Effector memory CD8-positive, alpha-beta T cell (primary cell): ENCODE data around the gene ERC1.

ENCODE experiments used
- ATAC-seq: fragments of 150-1000 bp; cut with Tn5 transposase; replicated peaks from 2 replicates; pipeline ENCODE4 v1.10.0; 2021; ENCODE audit warnings: mild to moderate bottlenecking, moderate library complexity
- DNase-seq, 3 experiments: peaks; one replicate each; pipeline ENCODE4 v3.0.0; 2021
- H3K27ac Mint-ChIP-seq, 2 donors: one replicate each; pipeline ENCODE4 v1.8.0; 2022; ENCODE audit warnings: mild to moderate bottlenecking in 2 of 2, mixed read lengths in 2 of 2, moderate library complexity in 2 of 2
- H3K27me3 Mint-ChIP-seq, 2 donors: one replicate each; pipeline ENCODE4 v1.8.0; 2022; ENCODE audit warnings: mixed read lengths in 2 of 2
- H3K36me3 Mint-ChIP-seq: one replicate; pipeline ENCODE4 v1.8.0; 2022; ENCODE audit warnings: mild to moderate bottlenecking, moderate library complexity, mixed read lengths; ENCODE audit not compliant: insufficient read depth
- H3K4me1 Mint-ChIP-seq, 2 donors: one replicate each; pipeline ENCODE4 v1.8.0; 2022; ENCODE audit warnings: low read depth in 2 of 2, mixed read lengths in 2 of 2
- H3K4me3 Mint-ChIP-seq, 2 donors: one replicate each; pipeline ENCODE4 v1.8.0; 2022; ENCODE audit warnings: mild to moderate bottlenecking in 2 of 2, mixed read lengths in 2 of 2, moderate library complexity in 2 of 2
- H3K9me3 Mint-ChIP-seq, 2 donors: one replicate each; pipeline ENCODE4 v1.8.0; 2022; ENCODE audit warnings: mixed read lengths in 2 of 2

ERC1 gene

GRCh38 chr12:1422604-1423315 is 431.7 kb downstream of the ERC1 start:
- ATAC-seq (peak; percentile 69), DNase-seq (no peak)
- Mint-ChIP-seq H3K27ac (no peak overlapping the region), H3K4me3 (no peak overlapping the region), H3K36me3 (peaks cover 7% of the 10 kb centered on the region), H3K4me1 (peaks cover 9 to 11% of the 10 kb centered on the region in 2 donors), H3K27me3 (no peaks in the 10 kb centered on the region), H3K9me3 (peaks cover 0 to 4% of the 10 kb centered on the region in 2 donors)

- H3K27ac Mint-ChIP-seq, result peak overlapping the region in 1 of 2 donors; percentile 49
- peaks cover 0 to 4% of the 10 kb centered on the region in 2 donors for H3K9me3 Mint-ChIP-seq
- H3K27me3 Mint-ChIP-seq, result no peaks in the 10 kb centered on the region
- peaks cover 9 to 11% of the 10 kb centered on the region in 2 donors for H3K4me1 Mint-ChIP-seq
- no peak overlapping the region for H3K4me3 Mint-ChIP-seq
- peaks cover 7% of the 10 kb centered on the region for H3K36me3 Mint-ChIP-seq
- ATAC-seq (no peak), DNase-seq (no peak)
These were observed 433.8 kb downstream of the ERC1 start for GRCh38 chr12:1424674-1425395.

GRCh38 chr12:1425396-1425729 is 434.3 kb downstream of the ERC1 start:
- Mint-ChIP-seq H3K4me1 (peaks cover 9 to 11% of the 10 kb centered on the region in 2 donors), H3K27ac (no peak overlapping the region), H3K4me3 (no peak overlapping the region), H3K27me3 (no peaks in the 10 kb centered on the region), H3K9me3 (peaks cover 0 to 4% of the 10 kb centered on the region in 2 donors), H3K36me3 (peaks cover 7% of the 10 kb centered on the region)
- no peak for DNase-seq
- ATAC-seq, result no peak

GRCh38 chr12:1428671-1429070 is 437.6 kb downstream of the ERC1 start:
- Mint-ChIP-seq H3K4me1 (no peaks in the 10 kb centered on the region), H3K36me3 (peaks cover 4% of the 10 kb centered on the region), H3K4me3 (no peak overlapping the region), H3K27me3 (no peaks in the 10 kb centered on the region), H3K9me3 (no peaks in the 10 kb centered on the region), H3K27ac (no peak overlapping the region)
- ATAC-seq (no peak), DNase-seq (no peak)

GRCh38 chr12:1429980-1430379 is 439.0 kb downstream of the ERC1 start:
- H3K27me3 Mint-ChIP-seq, result no peaks in the 10 kb centered on the region
- peaks cover 4% of the 10 kb centered on the region for H3K36me3 Mint-ChIP-seq
- no peaks in the 10 kb centered on the region for H3K9me3 Mint-ChIP-seq
- DNase-seq (no peak), ATAC-seq (no peak)
- H3K27ac Mint-ChIP-seq, result no peak overlapping the region
- H3K4me3 Mint-ChIP-seq, result no peak overlapping the region
- H3K4me1 Mint-ChIP-seq, result no peaks in the 10 kb centered on the region

- H3K27ac Mint-ChIP-seq, result no peak overlapping the region
- H3K4me3 Mint-ChIP-seq, result no peak overlapping the region
- H3K36me3 Mint-ChIP-seq, result no peaks in the 10 kb centered on the region
- H3K9me3 Mint-ChIP-seq, result no peaks in the 10 kb centered on the region
- no peaks in the 10 kb centered on the region for H3K27me3 Mint-ChIP-seq
- H3K4me1 Mint-ChIP-seq, result no peaks in the 10 kb centered on the region
- ATAC-seq (no peak), DNase-seq (no peak)
These were observed 443.4 kb downstream of the ERC1 start for GRCh38 chr12:1434296-1434955.

GRCh38 chr12:1435044-1435443 is 444.0 kb downstream of the ERC1 start:
- H3K27me3 Mint-ChIP-seq, result no peaks in the 10 kb centered on the region
- DNase-seq, result no peak
- no peaks in the 10 kb centered on the region for H3K36me3 Mint-ChIP-seq
- H3K27ac Mint-ChIP-seq, result no peak overlapping the region
- H3K9me3 Mint-ChIP-seq, result no peaks in the 10 kb centered on the region
- no peak overlapping the region for H3K4me3 Mint-ChIP-seq
- ATAC-seq, result no peak
- no peaks in the 10 kb centered on the region for H3K4me1 Mint-ChIP-seq

GRCh38 chr12:1435456-1435855 is 444.4 kb downstream of the ERC1 start:
- no peak overlapping the region for H3K27ac Mint-ChIP-seq
- DNase-seq (no peak), ATAC-seq (no peak)
- H3K36me3 Mint-ChIP-seq, result no peaks in the 10 kb centered on the region
- no peaks in the 10 kb centered on the region for H3K9me3 Mint-ChIP-seq
- no peaks in the 10 kb centered on the region for H3K4me1 Mint-ChIP-seq
- no peaks in the 10 kb centered on the region for H3K27me3 Mint-ChIP-seq
- no peak overlapping the region for H3K4me3 Mint-ChIP-seq

GRCh38 chr12:1436015-1436414 is 445.0 kb downstream of the ERC1 start:
- H3K4me3 Mint-ChIP-seq, result no peak overlapping the region
- H3K4me1 Mint-ChIP-seq, result no peaks in the 10 kb centered on the region
- H3K27me3 Mint-ChIP-seq, result no peaks in the 10 kb centered on the region
- H3K27ac Mint-ChIP-seq, result no peak overlapping the region
- H3K9me3 Mint-ChIP-seq, result no peaks in the 10 kb centered on the region
- no peaks in the 10 kb centered on the region for H3K36me3 Mint-ChIP-seq
- ATAC-seq (no peak), DNase-seq (no peak)

- no peaks in the 10 kb centered on the region for H3K27me3 Mint-ChIP-seq
- H3K4me1 Mint-ChIP-seq, result no peaks in the 10 kb centered on the region
- H3K27ac Mint-ChIP-seq, result peak overlapping the region in 1 of 2 donors; percentile 16
- H3K36me3 Mint-ChIP-seq, result peaks cover 3% of the 10 kb centered on the region
- H3K4me3 Mint-ChIP-seq, result no peak overlapping the region
- DNase-seq (no peak), ATAC-seq (no peak)
- H3K9me3 Mint-ChIP-seq, result no peaks in the 10 kb centered on the region
These were observed 446.0 kb downstream of the ERC1 start for GRCh38 chr12:1436981-1437380.

GRCh38 chr12:1439201-1439600 is 448.2 kb downstream of the ERC1 start:
- Mint-ChIP-seq H3K36me3 (peaks cover 5% of the 10 kb centered on the region), H3K27me3 (no peaks in the 10 kb centered on the region), H3K4me3 (no peak overlapping the region), H3K9me3 (no peaks in the 10 kb centered on the region), H3K4me1 (no peaks in the 10 kb centered on the region), H3K27ac (no peak overlapping the region)
- no peak for ATAC-seq
- DNase-seq, result no peak

- ATAC-seq (no peak), DNase-seq (no peak)
- no peak overlapping the region for H3K4me3 Mint-ChIP-seq
- no peaks in the 10 kb centered on the region for H3K4me1 Mint-ChIP-seq
- H3K27me3 Mint-ChIP-seq, result no peaks in the 10 kb centered on the region
- H3K36me3 Mint-ChIP-seq, result peaks cover 7% of the 10 kb centered on the region
- no peak overlapping the region for H3K27ac Mint-ChIP-seq
- H3K9me3 Mint-ChIP-seq, result no peaks in the 10 kb centered on the region
These were observed 448.7 kb downstream of the ERC1 start for GRCh38 chr12:1439687-1440086.

GRCh38 chr12:1443421-1444141 is 452.6 kb downstream of the ERC1 start:
- no peaks in the 10 kb centered on the region for H3K27me3 Mint-ChIP-seq
- no peak for ATAC-seq

More at GRCh38 chr12:1443421-1444141, 452.6 kb downstream of the ERC1 start:
- Mint-ChIP-seq H3K36me3 (peaks cover 7% of the 10 kb centered on the region), H3K27ac (no peak overlapping the region), H3K4me1 (no peaks in the 10 kb centered on the region), H3K4me3 (no peak overlapping the region), H3K9me3 (no peaks in the 10 kb centered on the region)
- DNase-seq, result no peak
